ENCODE results near the gene NYNRIN. TPM values are rescaled to one million over a fixed set of nuclear protein-coding genes. Genes with fewer than 3 reads are reported as not detected.

The NYNRIN gene
- total and polyA plus RNA-seq, 2 of the 8 experiments (the other 6 are each of a cell fraction or from before 2014, with no cell fraction given) = 15.2 to 18.3 TPM

DNA sequence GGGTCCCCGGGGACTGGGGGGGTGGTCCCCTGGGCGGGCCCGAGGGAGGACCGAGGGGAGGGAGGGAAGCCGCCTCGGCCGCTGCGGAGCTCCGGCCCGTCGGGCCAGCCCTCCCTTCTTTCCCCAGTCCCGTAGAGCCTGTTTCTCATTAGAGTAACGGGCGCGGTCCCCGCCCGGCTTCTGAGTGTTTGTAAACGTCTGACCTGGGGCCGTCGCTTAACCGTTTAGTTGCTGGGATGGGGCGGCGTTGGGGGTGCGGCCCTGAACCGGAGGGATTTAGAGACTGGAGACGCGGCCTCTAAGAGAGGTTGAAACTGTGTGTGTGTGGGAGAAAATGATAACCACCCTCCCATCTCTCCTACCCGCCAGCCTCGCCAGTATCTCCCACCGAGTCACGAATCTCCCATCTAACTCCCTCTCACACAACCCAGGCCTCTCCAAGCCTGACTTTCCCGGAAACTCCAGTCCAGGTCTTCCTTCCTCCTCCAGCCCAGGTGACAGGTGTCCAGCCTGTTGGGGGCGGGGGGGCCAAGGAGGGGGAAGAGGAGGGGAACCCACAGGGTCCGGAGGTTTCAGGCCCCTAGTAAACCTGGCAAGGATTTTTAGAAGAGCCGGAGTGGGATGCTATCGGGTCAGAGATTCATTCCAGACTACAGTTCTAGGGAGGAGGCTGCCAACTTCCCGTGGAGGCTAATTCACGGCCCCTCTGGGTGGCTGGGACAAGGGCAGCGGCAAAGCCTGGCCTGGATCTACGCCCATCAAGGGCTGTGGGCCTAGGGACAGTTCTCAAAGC lies 31.9 kb upstream of the NYNRIN start (continued):
- TF ChIP-seq BRCA1 (IDR thresholded peaks at IDR 0.05; ENCODE audit: low read depth, low read length) = no peak
- peak; percentile 43 for TF ChIP-seq ASH2L (IDR thresholded peaks at IDR 0.05; ENCODE audit: low read length)
- TF ChIP-seq TCF12 (IDR thresholded peaks at IDR 0.05; ENCODE audit: low read depth, low read length) = 0 out of 2 replicates have a peak, but pooled peaks have one; percentile 39
- no peak for TF ChIP-seq JUN (IDR thresholded peaks at IDR 0.05; ENCODE audit: low read depth, low read length)

Data from H1 (cell line).